Right lobe of liver (tissue), 4 donors: ENCODE results near the gene LPCAT4.

Experiments used
- CTCF ChIP-seq, 4 donors: fragments of 200-600 bp in 3 of 4; fragments of 450-650 bp in 1 of 4; IDR thresholded peaks; one replicate each; pipeline versions ENCODE4 v1.5.1 to v1.8.0; 2016 to 2022; ENCODE audit warnings: antibody characterized with exemption in 4 of 4, mild to moderate bottlenecking in 2 of 4
- POLR2A ChIP-seq: fragments of 450-650 bp; IDR thresholded peaks from one replicate; pipeline ENCODE4 v1.6.1; 2017; ENCODE audit warnings: antibody characterized with exemption, mild to moderate bottlenecking
- donor health status: DM: no; HTN: no; CAD: no.
- donor health status: DM: no; HTN: no; CAD: no.
- donor health status: DM: no; HTN: yes; CAD: no.

GRCh38 chr15:34318277-34319079, 48.5 kb downstream of the LPCAT4 start:
- TF ChIP-seq POLR2A (peak; percentile 62), CTCF (IDR thresholded peaks at IDR 0.05) (no peak)
